ENCODE data around the gene RAMP1. TPM values are rescaled to one million over a fixed set of nuclear protein-coding genes. Genes with fewer than 3 reads are reported as not detected.

RAMP1 gene
- total and polyA plus RNA-seq, 2 of the 4 experiments (the other 2 are of a cell fraction): 15.8 to 77.1 TPM

DNA sequence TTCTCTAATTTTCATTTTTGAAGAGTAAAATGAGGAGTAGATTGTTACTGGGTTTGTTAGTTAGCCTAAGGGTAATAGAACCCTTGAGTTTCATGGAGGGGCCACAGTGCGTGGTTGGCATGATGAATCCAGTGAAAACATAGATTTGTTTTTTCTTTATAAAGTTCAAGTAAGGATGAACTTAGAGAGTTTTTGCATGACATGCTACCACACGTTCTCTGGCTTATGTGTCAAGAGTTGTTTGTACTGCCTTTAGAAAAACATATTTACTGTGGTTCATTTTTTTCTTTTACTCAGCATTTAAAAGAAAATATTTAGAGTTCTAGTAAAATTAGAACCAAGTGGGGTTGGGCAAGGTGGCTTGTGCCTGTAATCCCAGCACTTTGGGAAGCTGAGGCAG, 39.0 kb upstream of the RAMP1 start:
- in situ Hi-C loops (cut with MboI; ENCODE audit: low sequenced_read_pairs): no loop called here
- intact Hi-C loops (cut with micrococcal nuclease): no loop called here
- H3K9me1 ChIP-seq (ENCODE audit: insufficient read depth, low read length): no peaks in the 10 kb centered on the region
- ChIA-PET POLR2A (ENCODE audit: unreplicated experiment) (interaction anchor here (0.6 kb wide), 1 partner anchor 9 kb away, joined by 3 read pairs; no protein-coding TSS in a partner anchor), CTCF (interaction anchor here (0.6 kb wide), 1 partner anchor 658 kb away, joined by 6 read pairs; no protein-coding TSS in a partner anchor)
- dilution Hi-C loops (cut with HindIII; ENCODE audit: low sequenced_read_pairs, unreplicated experiment): no loop called here
- ATAC-seq (ENCODE audit: low read depth): no peak
- H3K27ac ChIP-seq (ENCODE audit: insufficient read depth, low read length): no peak overlapping the region
- no peaks in the 10 kb centered on the region for H3K36me3 ChIP-seq (ENCODE audit: control insufficient read depth, insufficient read depth, low read length)
- no peak overlapping the region for H3K4ac ChIP-seq (ENCODE audit: low read depth, low read length)
- H4K8ac ChIP-seq (ENCODE audit: low read depth in 2 of 2, low read length in 2 of 2): no peak overlapping the region
- no peak overlapping the region for H2AK9ac ChIP-seq (replicated peaks; ENCODE audit: low read depth, low read length, poor library complexity)
- no peak overlapping the region for H2BK20ac ChIP-seq (ENCODE audit: low read depth, low read length)
- no peak overlapping the region for H4K91ac ChIP-seq (ENCODE audit: insufficient read depth, low read depth, low read length)
- no peak overlapping the region for H3K23ac ChIP-seq (ENCODE audit: low read depth, low read length)
- H3K18ac ChIP-seq (ENCODE audit: low read depth, low read length): no peak overlapping the region
- H2BK5ac ChIP-seq (ENCODE audit: low read depth, low read length, poor library complexity, severe bottlenecking): no peak overlapping the region
- no peak overlapping the region for H3K9ac ChIP-seq (ENCODE audit: low read depth, low read length)
- H3K4me2 ChIP-seq (ENCODE audit: low read depth, low read length): no peak overlapping the region
- H2BK120ac ChIP-seq (ENCODE audit: low read depth, low read length): no peak overlapping the region
- no TSS peak for BruUV-seq (replicated peaks)
- no peak overlapping the region for H3K14ac ChIP-seq (replicated peaks; ENCODE audit: low read depth, low read length)
- WGBS, 2 experiments (ENCODE audit: extremely low coverage in 2 of 2, insufficient read length in 1 of 2): 100% methylated on average over 1 of the region's 2 CpGs; no CpG with 5 or more reads in 1 of the 2 experiments
- no peak overlapping the region for H2AFZ ChIP-seq (replicated peaks; ENCODE audit: low read length, poor library complexity)
- no peak overlapping the region for H2AK5ac ChIP-seq (ENCODE audit: low read depth, low read length)
- no peaks in the 10 kb centered on the region for H3K4me1 ChIP-seq (ENCODE audit: control insufficient read depth, insufficient read depth, low read length)
- no peak overlapping the region for H2BK15ac ChIP-seq (ENCODE audit: low read depth, low read length)
- no peak overlapping the region for H4K5ac ChIP-seq (ENCODE audit: low read depth, low read length)
- TF ChIP-seq CEBPB (IDR thresholded peaks at IDR 0.05; ENCODE audit: low read depth, low read length) (no peak), BHLHE40 (IDR thresholded peaks at IDR 0.05; ENCODE audit: low read depth, low read length) (no peak), MAZ (IDR thresholded peaks at IDR 0.05; ENCODE audit: borderline replicate concordance, low read depth, low read length) (no peak), RFX5 (IDR thresholded peaks at IDR 0.05; ENCODE audit: low read depth, low read length) (no peak), POLR2A (IDR thresholded peaks at IDR 0.05; ENCODE audit: low read depth, low read length) (no peak), NFE2L2 (IDR thresholded peaks at IDR 0.05; ENCODE audit: low read depth, low read length) (no peak)
- TF ChIP-seq, protein P1, sequence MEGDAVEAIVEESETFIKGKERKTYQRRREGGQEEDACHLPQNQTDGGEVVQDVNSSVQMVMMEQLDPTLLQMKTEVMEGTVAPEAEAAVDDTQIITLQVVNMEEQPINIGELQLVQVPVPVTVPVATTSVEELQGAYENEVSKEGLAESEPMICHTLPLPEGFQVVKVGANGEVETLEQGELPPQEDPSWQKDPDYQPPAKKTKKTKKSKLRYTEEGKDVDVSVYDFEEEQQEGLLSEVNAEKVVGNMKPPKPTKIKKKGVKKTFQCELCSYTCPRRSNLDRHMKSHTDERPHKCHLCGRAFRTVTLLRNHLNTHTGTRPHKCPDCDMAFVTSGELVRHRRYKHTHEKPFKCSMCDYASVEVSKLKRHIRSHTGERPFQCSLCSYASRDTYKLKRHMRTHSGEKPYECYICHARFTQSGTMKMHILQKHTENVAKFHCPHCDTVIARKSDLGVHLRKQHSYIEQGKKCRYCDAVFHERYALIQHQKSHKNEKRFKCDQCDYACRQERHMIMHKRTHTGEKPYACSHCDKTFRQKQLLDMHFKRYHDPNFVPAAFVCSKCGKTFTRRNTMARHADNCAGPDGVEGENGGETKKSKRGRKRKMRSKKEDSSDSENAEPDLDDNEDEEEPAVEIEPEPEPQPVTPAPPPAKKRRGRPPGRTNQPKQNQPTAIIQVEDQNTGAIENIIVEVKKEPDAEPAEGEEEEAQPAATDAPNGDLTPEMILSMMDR (conservative IDR thresholded peaks at IDR 0.05; ENCODE audit: low read depth, low read length): no peak
- H3K27me3 ChIP-seq (ENCODE audit: control insufficient read depth, insufficient read depth, low read length): no peaks in the 10 kb centered on the region; the same call in 1 of the 2 replicates
- H3K4me3 ChIP-seq (ENCODE audit: insufficient read depth, low read depth, low read length): no peak overlapping the region
- no peak for DNase-seq
- H3K56ac ChIP-seq (ENCODE audit: extremely low read depth, insufficient read depth, low read length): no peak overlapping the region
- no peaks in the 10 kb centered on the region for H4K20me1 ChIP-seq (ENCODE audit: insufficient read depth, low read length)
- no peaks in the 10 kb centered on the region for H3K79me1 ChIP-seq (ENCODE audit: low read depth in 1 of 2, low read length in 2 of 2)
- no peaks in the 10 kb centered on the region for H3K9me3 ChIP-seq (ENCODE audit: control insufficient read depth, insufficient read depth, low read length)
